Kidney epithelial cell (primary cell): ENCODE data around the gene AURKB. TPM values are rescaled to one million over a fixed set of nuclear protein-coding genes. Genes with fewer than 3 reads are reported as not detected.

ENCODE experiments used
- DNase-seq: peaks from one replicate; pipeline ENCODE4 v3.0.0-alpha.2; 2010; ENCODE audit warnings: low read depth
- H3K27me3 ChIP-seq: 2 replicates; pipeline ENCODE4 v1.6.0; 2011; ENCODE audit warnings: low read length; ENCODE audit not compliant: control insufficient read depth, insufficient read depth
- H3K36me3 ChIP-seq: 2 replicates; pipeline ENCODE4 v1.5.1; 2011; ENCODE audit warnings: low read length; ENCODE audit not compliant: control insufficient read depth, insufficient read depth
- H3K4me3 ChIP-seq: 2 replicates; pipeline ENCODE4 v1.5.1; 2011; ENCODE audit warnings: low read depth, mild to moderate bottlenecking, control low read depth, low read length
- total RNA-seq: library from RNA; depleted of rRNA; stranded (reverse); fragments of >200 nt; gene quantifications from 2 replicates; pipeline ENCODE4 v1.2.3, GENCODE V29; 2015
- TF ChIP-seq, protein P1 (sequence below): IDR thresholded peaks from 2 replicates; pipeline ENCODE4 v1.5.1; 2011; ENCODE audit warnings: mild to moderate bottlenecking, moderate library complexity, low read length, control low read depth, inconsistent platforms; ENCODE audit not compliant: insufficient read depth, poor library complexity, severe bottlenecking

Gene AURKB
- total RNA-seq, 1 donor from 2014 or later: 21.6 TPM

DNA sequence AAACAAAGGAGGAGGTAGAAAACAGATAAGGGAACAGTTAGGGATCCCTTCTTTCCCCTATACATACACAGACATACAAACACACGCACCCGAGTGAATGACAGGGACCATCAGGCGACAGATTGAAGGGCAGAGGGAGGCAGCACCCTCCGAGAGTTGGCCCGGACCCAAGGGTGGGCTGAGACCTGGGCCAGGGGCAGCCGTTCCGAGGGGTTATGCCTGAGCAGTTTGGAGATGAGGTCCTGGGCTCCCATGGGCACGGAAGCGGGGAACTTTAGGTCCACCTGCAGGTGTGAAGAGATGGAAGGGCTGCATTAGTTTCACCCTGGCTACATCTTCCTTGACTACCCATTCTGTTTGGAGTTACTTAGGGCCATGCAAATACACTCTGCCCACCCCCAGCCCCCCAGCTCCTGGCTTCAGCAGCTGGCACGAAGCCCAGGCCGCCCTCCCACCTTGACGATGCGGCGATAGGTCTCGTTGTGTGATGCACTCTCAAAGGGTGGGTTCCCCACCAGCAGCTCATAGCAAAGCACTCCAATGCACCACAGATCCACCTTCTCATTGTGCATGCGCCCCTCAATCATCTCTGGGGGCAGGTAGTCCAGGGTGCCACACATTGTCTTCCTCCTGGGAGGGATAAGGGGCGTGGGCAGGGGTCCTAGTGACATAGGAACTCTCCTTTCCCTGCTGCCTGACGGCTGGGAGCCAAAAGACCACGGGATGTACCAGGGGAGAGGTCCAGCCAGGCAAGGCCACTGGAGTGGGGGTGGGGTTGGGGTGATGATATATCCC lies 5.4 kb downstream of the AURKB start:
- H3K36me3 ChIP-seq: peaks cover 2% of the 10 kb centered on the region

DNA sequence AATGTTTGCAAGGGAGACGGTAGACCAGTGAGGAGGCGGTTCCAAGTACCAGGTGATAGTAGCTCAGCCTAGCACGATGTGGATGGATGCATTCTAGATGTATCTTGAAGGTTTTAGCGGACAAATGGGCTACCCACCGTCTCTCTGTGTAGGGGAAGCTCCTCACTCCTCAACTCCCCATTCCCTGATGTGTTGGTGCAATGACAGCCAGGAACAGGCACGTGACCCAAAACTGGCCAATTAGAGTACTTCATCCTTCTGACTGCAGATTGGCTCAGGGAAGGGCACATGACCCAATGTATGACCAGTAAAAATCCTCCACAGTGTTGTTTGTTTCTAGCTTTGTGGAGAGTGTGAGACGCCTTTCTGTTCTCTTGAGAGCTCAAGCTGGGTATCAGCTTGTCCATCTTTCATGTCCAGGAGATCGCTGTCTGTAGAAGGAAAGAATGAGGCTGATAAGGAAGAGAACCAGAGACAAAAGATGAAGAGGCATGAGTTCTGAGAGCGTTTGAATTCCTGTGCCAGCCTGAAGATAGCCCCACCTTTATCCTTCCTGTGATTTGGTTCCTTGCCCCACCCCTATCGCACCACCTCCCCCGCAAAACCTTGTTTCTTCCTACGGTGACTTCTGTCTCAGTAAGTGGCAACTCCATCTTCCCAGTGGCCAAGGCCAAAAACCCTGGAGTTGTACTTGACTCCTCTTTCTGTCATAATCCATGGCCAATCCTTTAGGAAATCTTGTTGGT lies 18.1 kb downstream of the AURKB start:
- peak overlapping the region; percentile 29 for H3K4me3 ChIP-seq

More for the DNA sequence above, 5.4 kb downstream of the AURKB start:
- no peaks in the 10 kb centered on the region for H3K27me3 ChIP-seq
- H3K4me3 ChIP-seq: no peak overlapping the region
- DNase-seq: no peak
- TF ChIP-seq, protein P1, sequence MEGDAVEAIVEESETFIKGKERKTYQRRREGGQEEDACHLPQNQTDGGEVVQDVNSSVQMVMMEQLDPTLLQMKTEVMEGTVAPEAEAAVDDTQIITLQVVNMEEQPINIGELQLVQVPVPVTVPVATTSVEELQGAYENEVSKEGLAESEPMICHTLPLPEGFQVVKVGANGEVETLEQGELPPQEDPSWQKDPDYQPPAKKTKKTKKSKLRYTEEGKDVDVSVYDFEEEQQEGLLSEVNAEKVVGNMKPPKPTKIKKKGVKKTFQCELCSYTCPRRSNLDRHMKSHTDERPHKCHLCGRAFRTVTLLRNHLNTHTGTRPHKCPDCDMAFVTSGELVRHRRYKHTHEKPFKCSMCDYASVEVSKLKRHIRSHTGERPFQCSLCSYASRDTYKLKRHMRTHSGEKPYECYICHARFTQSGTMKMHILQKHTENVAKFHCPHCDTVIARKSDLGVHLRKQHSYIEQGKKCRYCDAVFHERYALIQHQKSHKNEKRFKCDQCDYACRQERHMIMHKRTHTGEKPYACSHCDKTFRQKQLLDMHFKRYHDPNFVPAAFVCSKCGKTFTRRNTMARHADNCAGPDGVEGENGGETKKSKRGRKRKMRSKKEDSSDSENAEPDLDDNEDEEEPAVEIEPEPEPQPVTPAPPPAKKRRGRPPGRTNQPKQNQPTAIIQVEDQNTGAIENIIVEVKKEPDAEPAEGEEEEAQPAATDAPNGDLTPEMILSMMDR: no peak

DNA sequence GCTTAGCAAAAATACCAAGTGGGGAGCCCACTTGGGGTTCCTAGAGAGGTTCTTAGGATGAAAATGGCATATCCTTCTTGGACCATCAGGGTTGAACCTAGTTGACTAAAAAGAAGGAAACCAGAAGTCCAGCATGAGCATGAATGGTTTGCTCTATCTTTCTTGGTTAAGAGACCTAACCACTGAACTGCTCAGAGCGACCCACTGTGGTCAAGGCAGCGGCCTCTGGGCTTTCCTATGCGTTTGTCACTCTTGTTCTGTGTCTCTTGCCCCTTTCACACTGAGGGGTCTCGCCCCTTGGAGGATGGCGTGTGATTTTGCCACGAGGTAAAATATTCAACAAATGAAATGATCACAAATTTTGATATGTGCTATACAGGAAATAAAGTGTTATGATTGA lies 19.9 kb downstream of the AURKB start:
- TF ChIP-seq, protein P1: no peak
- Histone ChIP-seq H3K27me3 (no peaks in the 10 kb centered on the region), H3K4me3 (no peak overlapping the region), H3K36me3 (no peaks in the 10 kb centered on the region)
- DNase-seq: no peak

More for the DNA sequence above, 18.1 kb downstream of the AURKB start:
- peak; percentile 88 for DNase-seq
- no peaks in the 10 kb centered on the region for H3K27me3 ChIP-seq
- TF ChIP-seq, protein P1: no peak
- no peaks in the 10 kb centered on the region for H3K36me3 ChIP-seq

DNA sequence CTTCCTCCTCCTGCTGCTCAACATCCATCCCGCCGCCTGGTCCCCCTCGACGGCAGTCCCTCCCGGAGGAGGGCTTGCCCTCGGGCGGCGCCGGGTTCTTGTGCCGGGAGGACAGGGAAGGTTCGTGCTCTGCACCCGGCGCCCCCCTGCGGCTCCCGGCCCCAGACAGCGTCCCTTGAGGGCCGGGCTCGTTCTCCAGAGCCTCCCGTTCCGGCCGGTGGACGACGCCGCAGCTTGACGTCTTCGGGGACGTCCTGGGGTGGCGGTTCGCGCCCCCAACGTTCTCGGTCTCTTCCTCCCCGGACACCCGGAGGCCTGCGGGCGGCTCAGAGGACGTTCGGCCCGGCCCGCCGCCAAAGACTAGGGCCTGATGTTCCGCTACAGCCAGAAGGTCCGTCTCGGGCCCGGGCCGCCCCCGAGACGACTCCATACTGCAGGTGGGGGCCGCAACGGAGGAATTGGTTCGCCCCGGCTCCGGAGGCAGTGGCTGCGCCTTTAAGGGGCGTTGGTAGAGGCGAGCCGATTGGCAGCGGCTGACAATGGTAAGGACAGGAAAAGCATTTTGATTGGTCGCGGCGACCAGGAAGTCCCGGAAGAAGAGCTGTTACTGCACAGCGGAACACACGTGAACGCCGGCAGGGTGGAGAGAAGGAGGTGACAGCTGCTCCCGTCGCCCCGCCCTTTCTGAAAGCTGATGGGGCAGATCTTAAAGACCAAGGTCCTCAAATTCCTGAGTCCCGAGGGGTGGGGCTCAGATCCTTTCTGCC lies 20.5 kb downstream of the AURKB start, which contains the start of gene BORCS6:
BORCS6 (minus strand) TSS at position 470 of the 767 bp plus-strand sequence; CDS start at position 430, 40 bp downstream.
- no peaks in the 10 kb centered on the region for H3K27me3 ChIP-seq
- H3K4me3 ChIP-seq: peak within 1 kb of the TSS; percentile 78
- peak; percentile 95 for DNase-seq
- TF ChIP-seq, protein P1: peak; percentile 24
- H3K36me3 ChIP-seq: no peaks in the 10 kb centered on the region

DNA sequence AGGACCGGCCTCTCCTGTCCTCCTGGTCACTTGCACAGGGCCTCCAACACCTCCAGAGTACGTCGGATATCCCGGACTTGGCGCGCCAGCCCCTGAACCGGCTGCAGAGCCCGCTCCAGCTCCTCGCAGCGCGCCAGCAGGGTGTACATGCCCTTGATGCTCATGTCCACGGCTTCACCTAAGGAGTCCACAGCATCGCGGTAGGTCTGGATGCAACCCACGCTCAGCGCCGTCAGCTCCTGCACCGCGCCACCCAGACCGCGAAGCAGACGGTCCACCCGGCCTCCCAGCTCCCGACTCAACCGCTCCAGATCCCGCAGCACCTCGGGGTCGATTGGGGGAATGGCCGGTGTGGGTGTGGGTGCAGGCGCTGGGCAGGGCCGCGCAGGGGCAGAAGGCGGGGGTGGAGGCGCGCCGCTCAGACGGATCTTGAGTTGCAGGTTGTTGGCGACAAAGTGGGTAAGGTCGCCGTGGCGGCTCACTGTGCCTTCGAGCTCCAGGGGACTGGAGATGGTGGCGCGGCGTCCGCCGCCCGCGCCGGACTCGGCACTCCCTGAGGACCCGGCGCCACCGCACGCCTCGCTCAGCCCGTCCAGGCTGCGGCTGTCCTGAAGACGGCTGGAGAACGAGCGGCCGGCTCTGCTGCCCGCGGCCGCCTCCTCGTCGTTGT lies 21.2 kb downstream of the AURKB start:
- DNase-seq: no peak
- H3K27me3 ChIP-seq: no peaks in the 10 kb centered on the region
- H3K4me3 ChIP-seq: peak overlapping the region; percentile 78
- TF ChIP-seq, protein P1: no peak
- H3K36me3 ChIP-seq: no peaks in the 10 kb centered on the region
